ENCODE results near the gene RANBP1. TPM values are rescaled to one million over a fixed set of nuclear protein-coding genes. Genes with fewer than 3 reads are reported as not detected.
A peak's percentile ranks its signal among the peaks of the same experiment; 100 is the strongest.

RANBP1 gene
- total and polyA plus RNA-seq, 9 of the 15 experiments (the other 6 are each of a cell fraction or from before 2014, with no cell fraction given): 162 to 2,891 (median 1,289) TPM

- no peak for TF ChIP-seq GATAD2B (IDR thresholded peaks at IDR 0.05; ENCODE audit: borderline replicate concordance)
- no peak for TF ChIP-seq SIN3B (IDR thresholded peaks at IDR 0.05; ENCODE audit: low read depth)
- no peak for TF ChIP-seq CREB3 (tag; conservative IDR thresholded peaks at IDR 0.05; ENCODE audit: low read depth)
- TF ChIP-seq TCF7L2 (IDR thresholded peaks at IDR 0.05; ENCODE audit: low read depth, low read length): no peak
- TF ChIP-seq KLF10 (CRISPR knock-in tag; IDR thresholded peaks at IDR 0.05): no peak
- no peak for TF ChIP-seq ZBTB43 (CRISPR knock-in tag; IDR thresholded peaks at IDR 0.05)
- TF ChIP-seq ILF3 (IDR thresholded peaks at IDR 0.05; ENCODE audit: borderline replicate concordance): peak; percentile 57; the same call in 1 of the 2 replicates
- TF ChIP-seq IRF1 (CRISPR knock-in tag; IDR thresholded peaks at IDR 0.05; ENCODE audit: borderline replicate concordance): no peak
- TF ChIP-seq TAF15 (IDR thresholded peaks at IDR 0.05; ENCODE audit: low read depth, low read length): peak; percentile 88; the same call in 1 of the 2 replicates
- TF ChIP-seq ZNF239 (CRISPR knock-in tag; IDR thresholded peaks at IDR 0.05): no peak
- no peak for TF ChIP-seq TRIM25 (IDR thresholded peaks at IDR 0.05; ENCODE audit: borderline replicate concordance)
- TF ChIP-seq NFRKB (IDR thresholded peaks at IDR 0.05; ENCODE audit: low read depth): no peak
- no peak for TF ChIP-seq ARID3A (IDR thresholded peaks at IDR 0.05; ENCODE audit: borderline replicate concordance, low read depth, low read length)
- TF ChIP-seq ZNF766 (CRISPR knock-in tag; conservative IDR thresholded peaks at IDR 0.05): no peak
- TF ChIP-seq ZNF124 (CRISPR knock-in tag; IDR thresholded peaks at IDR 0.05): no peak
- no peak for TF ChIP-seq ZNF76 (CRISPR knock-in tag; IDR thresholded peaks at IDR 0.05; ENCODE audit: borderline replicate concordance)
- TF ChIP-seq HMG20B (CRISPR knock-in tag; IDR thresholded peaks at IDR 0.05): no peak
- TF ChIP-seq SUPT5H (IDR thresholded peaks at IDR 0.05): peak; percentile 91
- no peak for TF ChIP-seq XRCC5 (IDR thresholded peaks at IDR 0.05; ENCODE audit: low read depth, low read length)
- peak; percentile 22; the same call in 1 of the 2 replicates for TF ChIP-seq RB1 (IDR thresholded peaks at IDR 0.05; ENCODE audit: low read depth)
- no peak for TF ChIP-seq PURB (CRISPR knock-in tag; IDR thresholded peaks at IDR 0.05; ENCODE audit: low read depth)
- no peak for TF ChIP-seq RBM22 (IDR thresholded peaks at IDR 0.05; ENCODE audit: low read depth, low read length, poor library complexity, severe bottlenecking)
- TF ChIP-seq SMAD3 (CRISPR knock-in tag; conservative IDR thresholded peaks at IDR 0.05): no peak; the same call in 1 of the 2 replicates
- TF ChIP-seq MTA1 (IDR thresholded peaks at IDR 0.05; ENCODE audit: borderline replicate concordance): no peak
Measured at GRCh38 chr22:20127318-20127868, 11.5 kb downstream of the RANBP1 start (continued).

Measured in K562 (cell line).